ENCODE measurements around the gene CDK18. TPM values are rescaled to one million over a fixed set of nuclear protein-coding genes. Genes with fewer than 3 reads are reported as not detected.
"Not testable (repeated sequence)": the region's sequence is repeated elsewhere in the genome, so short reads cannot be mapped to it uniquely, and the experiment has no call there.

Gene CDK18
- 4.0 TPM for total RNA-seq
- long read RNA-seq, partial matches to known transcripts, result 1 of 4 reads
- long read RNA-seq, other reads (novel, unspliced or antisense), result 2 of 4 reads

DNA sequence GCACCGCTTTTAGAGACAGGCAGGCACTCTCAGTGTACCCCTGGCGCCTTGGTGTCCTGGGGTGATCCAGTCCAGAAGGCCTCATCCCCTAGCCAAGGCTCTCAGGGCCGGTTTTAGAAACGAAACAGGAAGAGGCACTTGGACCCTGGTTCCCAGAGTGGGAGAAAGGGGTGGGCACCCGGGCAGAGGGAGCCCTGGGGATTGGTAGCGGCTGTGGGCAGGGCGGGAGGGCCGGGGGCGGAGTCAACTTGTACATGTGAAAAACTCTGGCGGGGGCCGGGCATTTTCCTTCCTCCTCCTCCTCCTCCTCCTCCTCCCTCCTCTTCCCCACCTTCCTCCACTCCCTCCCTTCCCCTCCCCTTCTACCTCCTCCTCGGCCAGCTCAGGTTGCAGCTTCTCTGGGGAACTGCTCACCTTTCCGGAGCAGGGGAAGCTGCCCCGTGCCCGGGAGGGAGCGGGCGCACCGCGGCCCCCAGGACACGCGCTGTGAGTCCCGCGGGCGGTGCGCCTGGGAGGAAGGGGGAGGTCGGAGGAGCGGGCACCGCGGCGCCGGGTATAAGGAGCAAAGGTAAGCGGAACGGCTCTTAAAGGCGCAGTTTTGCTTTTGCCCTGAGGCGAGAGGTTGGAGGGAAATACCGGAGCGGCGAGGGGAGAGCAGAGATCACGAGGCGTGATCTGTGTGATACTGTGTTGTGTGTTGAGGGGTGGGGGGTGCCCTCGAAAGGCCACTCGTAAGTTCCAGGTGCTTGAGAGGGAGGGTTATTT, at the start of gene CDK18:
Gene CDK18 (plus strand): TSS at position 359 of the 765 bp plus-strand sequence. CDS start 18,499 bp downstream, outside the sequence.
- DNase-seq (ENCODE audit: low spot score), result no peak

DNA sequence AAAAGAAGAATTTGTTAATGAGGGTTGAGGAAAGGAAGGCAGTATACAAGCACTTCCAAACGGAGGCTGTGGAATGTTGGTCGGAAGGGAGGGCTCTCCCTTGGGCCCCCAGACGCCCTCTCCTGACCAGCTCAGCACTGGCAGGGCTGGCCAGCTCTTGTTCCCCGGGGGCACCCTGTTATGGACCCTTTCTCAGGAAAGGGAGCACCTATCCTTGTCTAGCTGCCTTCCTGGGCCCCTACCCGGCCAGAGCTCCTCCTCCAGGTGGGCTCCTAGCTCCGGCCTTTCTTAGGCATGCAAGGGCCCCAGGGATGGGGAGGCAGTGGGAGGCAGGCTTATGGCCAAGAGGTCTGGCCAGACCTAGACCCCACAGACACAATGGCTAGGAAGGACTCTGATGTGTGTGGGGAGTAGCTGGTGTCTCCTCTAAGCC, 49.5 kb upstream of the CDK18 start:
- no peak for DNase-seq (ENCODE audit: low spot score)

GRCh38 chr1:205455581-205456382, 48.7 kb upstream of the CDK18 start, which contains the start of gene BLACAT1:
Gene BLACAT1 (minus strand): TSS chr1:205456045.
- no peak for DNase-seq (ENCODE audit: low spot score)

GRCh38 chr1:205456383-205456867, 48.0 kb upstream of the CDK18 start:
- DNase-seq (ENCODE audit: low spot score), result no peak

- DNase-seq (ENCODE audit: low spot score), result no peak
These were observed 47.4 kb upstream of the CDK18 start for GRCh38 chr1:205456868-205457745.

- DNase-seq (ENCODE audit: low spot score), result no peak
These were observed 45.5 kb upstream of the CDK18 start for GRCh38 chr1:205458777-205459566.

DNA sequence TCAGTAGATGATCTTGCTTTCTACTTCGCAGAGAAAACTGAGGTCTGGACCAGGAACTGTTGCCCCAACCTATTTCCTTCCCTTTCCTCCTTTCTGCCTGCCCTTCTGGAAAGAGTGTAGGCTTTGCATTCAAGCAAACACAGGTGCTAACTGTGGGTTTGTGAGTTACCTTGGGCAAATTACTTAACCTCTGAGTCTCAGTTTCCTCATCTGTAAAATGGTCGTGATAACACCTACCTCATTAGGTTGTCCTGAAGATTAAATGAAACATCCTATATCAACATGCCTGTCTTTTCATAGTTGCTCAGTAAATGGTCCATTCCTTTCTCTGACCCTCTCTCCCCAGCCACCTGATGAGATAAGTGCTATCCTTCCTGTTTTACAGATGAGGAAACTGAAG, 39.1 kb upstream of the CDK18 start:
- no peak for DNase-seq (ENCODE audit: low spot score)

- DNase-seq (ENCODE audit: low spot score), result no peak
These were observed 37.8 kb upstream of the CDK18 start for GRCh38 chr1:205466595-205467220.

- no peak for DNase-seq (ENCODE audit: low spot score)
These were observed 34.3 kb upstream of the CDK18 start for GRCh38 chr1:205470131-205470530.

DNA sequence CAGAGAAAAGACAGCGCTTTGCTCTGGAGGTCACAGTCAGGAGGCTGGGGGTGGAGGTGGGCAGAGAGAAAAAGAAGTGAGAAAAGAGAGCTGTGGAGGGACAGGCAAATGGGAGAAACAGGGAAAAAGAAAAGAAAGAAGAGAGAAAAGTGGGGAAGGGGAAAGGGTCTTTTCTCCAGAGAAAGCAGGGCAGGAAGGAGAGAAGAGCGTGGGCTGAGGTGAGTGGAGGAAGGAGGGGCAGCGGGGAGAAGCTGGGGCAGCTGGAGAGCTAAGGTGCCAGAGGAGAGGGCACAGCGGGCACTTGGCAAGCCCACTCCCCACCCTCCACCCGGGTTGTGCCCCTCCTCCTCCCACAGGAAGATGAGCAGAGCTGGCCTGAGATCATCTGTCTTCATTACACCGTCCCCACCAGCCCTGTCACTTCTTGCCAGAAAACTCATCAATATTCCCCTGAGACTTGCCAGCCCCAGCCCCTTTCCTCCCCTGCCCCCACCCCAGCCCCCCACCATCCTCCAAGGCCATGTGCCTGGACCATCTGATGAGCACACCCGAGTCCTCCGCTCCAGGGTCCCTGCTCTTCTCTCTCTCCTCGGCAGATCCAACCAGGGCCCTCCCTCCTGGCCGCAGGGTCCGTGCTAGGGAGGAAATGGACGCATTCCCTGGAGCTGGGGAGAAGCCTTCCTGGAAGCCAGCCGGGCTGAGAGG, 31.6 kb upstream of the CDK18 start:
- no peak for DNase-seq (ENCODE audit: low spot score)

- no peak for DNase-seq (ENCODE audit: low spot score)
These were observed 31.0 kb upstream of the CDK18 start for GRCh38 chr1:205473475-205473874.

GRCh38 chr1:205473966-205474365, 30.5 kb upstream of the CDK18 start:
- DNase-seq (ENCODE audit: low spot score), result no peak

- DNase-seq (ENCODE audit: low spot score), result no peak
These were observed 29.9 kb upstream of the CDK18 start for GRCh38 chr1:205474571-205474970.

DNA sequence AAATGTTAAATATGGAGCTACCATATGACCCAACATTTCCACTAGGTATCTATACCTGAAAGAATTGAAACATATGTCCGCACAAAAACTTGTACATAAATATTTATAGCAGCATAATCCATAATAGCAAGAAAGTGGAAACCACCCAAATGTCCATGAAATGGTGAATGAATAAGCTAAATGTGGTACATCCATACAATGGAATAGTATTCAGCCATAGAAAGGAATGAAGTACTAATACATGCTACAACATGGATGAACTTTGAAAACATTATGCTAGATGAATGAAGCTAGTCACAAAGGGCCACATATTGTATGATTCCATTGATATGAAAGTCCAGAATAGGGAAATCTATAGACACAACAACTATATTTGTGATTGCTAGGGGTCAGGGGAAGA, 28.6 kb upstream of the CDK18 start:
- DNase-seq (ENCODE audit: low spot score), result no peak

DNA sequence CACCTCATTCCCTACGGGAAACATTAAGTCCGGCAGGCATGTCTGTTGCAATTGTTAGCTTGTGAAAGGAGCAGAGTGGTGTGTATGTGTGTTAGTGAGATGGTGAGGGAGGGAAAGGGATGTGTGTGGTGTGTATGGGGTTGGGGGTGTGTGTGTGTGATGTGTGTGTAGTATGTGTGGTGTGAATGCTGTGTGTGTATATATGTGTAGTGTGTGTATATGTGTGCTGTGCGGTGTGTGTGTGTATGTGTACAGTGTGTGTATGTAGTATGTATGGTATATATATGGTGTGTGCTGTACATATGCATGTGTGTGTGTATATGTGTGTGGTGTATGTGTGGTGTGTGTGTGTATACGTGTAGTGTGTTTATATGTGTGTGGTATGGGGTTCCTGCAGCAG, 27.8 kb upstream of the CDK18 start:
- no peak for DNase-seq (ENCODE audit: low spot score)

GRCh38 chr1:205477121-205477758, 27.2 kb upstream of the CDK18 start:
- no peak for DNase-seq (ENCODE audit: low spot score)

GRCh38 chr1:205477759-205478247, 26.7 kb upstream of the CDK18 start:
- no peak for DNase-seq (ENCODE audit: low spot score)

GRCh38 chr1:205478985-205479384, 25.5 kb upstream of the CDK18 start:
- not testable (repeated sequence) for DNase-seq (ENCODE audit: low spot score)

Measured in mesenteric fat pad (tissue), 1 donor.